ENCODE results near the gene MYDGF. TPM values are rescaled to one million over a fixed set of nuclear protein-coding genes. Genes with fewer than 3 reads are reported as not detected.
A peak's percentile ranks its signal among the peaks of the same experiment; 100 is the strongest.

MYDGF gene
- total RNA-seq, 3 donors from 2014 or later, result 50.2 to 85.9 (median 54.8) TPM

DNA sequence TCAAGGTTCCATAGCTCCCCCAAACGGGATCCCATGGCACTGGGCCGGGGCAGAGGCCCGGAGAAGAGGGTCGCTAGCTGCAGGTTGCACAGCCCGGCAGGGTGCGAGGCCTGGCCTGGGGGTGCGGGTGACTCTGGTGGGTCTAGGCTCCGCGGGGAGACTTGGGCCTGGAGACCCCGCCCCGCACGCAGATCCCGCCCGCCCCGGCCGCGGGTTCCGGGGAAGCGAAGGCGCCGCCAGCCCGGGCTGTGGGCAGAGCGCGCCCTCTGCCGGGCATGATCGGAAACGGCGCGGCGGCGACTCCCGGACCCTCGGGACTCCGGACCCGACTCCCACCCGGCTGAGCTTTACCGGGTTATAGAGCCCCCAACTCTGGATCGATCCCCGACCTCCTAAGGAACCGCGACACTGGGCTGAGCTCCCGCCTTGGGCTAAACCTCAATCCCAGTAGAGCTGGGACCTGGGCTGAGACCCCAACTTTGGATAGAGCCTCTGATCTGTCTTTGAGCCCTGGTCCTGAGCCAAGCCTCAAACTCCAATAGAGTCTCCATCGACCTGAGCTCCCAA lies 33.9 kb downstream of the MYDGF start:
- Histone ChIP-seq H3K9me3 (no peaks in the 10 kb centered on the region), H3K4me3 (no peak overlapping the region), H3K36me3 (ENCODE audit: low read depth) (no peaks in the 10 kb centered on the region), H3K4me1 (ENCODE audit: low read depth) (peaks cover 24% of the 10 kb centered on the region)
- intact Hi-C loops (cut with DNase I, micrococcal nuclease), result loop anchor here in 1 of 2 donors (5.0 kb wide), 1 partner anchor 69 kb away; no protein-coding TSS in a partner anchor
- DNase-seq (peak; percentile 68 to 76 (median 76)), ATAC-seq (peak; percentile 26)
- TF ChIP-seq, protein P1, sequence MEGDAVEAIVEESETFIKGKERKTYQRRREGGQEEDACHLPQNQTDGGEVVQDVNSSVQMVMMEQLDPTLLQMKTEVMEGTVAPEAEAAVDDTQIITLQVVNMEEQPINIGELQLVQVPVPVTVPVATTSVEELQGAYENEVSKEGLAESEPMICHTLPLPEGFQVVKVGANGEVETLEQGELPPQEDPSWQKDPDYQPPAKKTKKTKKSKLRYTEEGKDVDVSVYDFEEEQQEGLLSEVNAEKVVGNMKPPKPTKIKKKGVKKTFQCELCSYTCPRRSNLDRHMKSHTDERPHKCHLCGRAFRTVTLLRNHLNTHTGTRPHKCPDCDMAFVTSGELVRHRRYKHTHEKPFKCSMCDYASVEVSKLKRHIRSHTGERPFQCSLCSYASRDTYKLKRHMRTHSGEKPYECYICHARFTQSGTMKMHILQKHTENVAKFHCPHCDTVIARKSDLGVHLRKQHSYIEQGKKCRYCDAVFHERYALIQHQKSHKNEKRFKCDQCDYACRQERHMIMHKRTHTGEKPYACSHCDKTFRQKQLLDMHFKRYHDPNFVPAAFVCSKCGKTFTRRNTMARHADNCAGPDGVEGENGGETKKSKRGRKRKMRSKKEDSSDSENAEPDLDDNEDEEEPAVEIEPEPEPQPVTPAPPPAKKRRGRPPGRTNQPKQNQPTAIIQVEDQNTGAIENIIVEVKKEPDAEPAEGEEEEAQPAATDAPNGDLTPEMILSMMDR (IDR thresholded peaks at IDR 0.05), result peak; percentile 93

DNA sequence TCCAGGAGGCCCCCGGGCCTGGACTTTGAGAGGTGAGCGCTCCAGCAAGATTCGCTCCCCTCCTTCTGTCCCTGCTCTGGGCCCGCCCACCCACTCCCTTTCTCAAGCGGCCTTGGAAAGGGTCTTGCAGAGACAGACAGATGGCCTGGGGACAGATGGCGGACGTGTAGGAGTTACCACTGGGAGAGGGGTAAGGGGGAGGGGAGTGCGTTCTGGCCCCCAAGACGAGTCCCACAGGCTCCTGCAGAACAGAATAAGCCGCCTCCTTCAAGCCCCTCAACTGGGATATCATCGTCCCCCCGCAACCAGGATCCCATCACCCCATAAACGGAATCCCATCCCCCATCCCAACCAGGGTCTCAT lies 34.4 kb downstream of the MYDGF start:
- Histone ChIP-seq H3K9me3 (no peaks in the 10 kb centered on the region), H3K4me3 (no peak overlapping the region), H3K4me1 (ENCODE audit: low read depth) (peaks cover 24% of the 10 kb centered on the region), H3K36me3 (ENCODE audit: low read depth) (no peaks in the 10 kb centered on the region)
- TF ChIP-seq, protein P1 (IDR thresholded peaks at IDR 0.05), result no peak
- intact Hi-C loops (cut with DNase I, micrococcal nuclease), result loop anchor here in 1 of 2 donors (5.0 kb wide), 1 partner anchor 68 kb away; no protein-coding TSS in a partner anchor
- DNase-seq (no peak), ATAC-seq (no peak)

DNA sequence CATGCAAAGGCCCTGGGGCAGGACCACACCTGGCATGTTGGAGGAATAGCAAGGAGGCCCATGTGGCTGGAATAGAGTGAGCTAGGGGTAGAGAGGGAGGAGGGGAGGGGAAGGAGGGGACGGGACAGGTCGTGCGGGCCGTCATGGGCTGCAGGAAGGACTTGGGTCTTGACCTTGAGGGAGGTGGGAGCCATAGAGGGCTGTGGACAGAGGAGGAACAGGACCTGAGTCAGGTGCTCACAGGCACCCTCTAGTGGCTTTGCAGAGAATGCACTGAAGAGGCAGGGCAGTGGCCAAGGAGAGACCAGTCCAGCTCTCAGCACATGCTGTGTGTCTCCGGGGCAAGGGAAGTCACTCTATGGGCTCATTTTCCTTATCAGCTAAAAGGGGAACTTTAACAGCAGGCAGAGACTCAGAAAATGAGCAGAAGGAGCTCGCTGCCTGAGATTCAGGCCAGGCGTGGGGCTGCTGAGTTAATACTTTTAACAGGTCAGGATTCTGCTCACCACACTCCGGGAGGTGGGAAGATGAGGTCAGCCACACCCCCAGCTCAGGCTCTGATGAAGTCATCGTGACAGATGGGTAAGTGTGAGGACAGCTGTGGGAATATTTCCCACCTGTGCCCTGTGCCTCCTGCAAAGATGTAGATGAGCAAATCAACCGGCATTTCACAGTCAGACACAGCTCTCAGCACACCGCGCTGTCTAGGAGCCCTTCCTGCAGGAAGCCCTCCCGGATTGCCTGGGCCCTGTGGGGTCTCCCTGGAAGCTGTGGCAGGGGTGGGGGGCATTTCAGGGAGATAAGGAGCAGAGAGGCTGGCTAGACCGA lies 36.8 kb downstream of the MYDGF start:
- intact Hi-C loops (cut with DNase I, micrococcal nuclease), result no loop called here
- Histone ChIP-seq H3K9me3 (no peaks in the 10 kb centered on the region), H3K4me3 (no peak overlapping the region), H3K4me1 (ENCODE audit: low read depth) (peaks cover 9% of the 10 kb centered on the region), H3K36me3 (ENCODE audit: low read depth) (no peaks in the 10 kb centered on the region)
- TF ChIP-seq, protein P1 (IDR thresholded peaks at IDR 0.05), result peak; percentile 66
- DNase-seq (peak in 2 of 3 donors; percentile 59 to 60), ATAC-seq (peak; percentile 87)

DNA sequence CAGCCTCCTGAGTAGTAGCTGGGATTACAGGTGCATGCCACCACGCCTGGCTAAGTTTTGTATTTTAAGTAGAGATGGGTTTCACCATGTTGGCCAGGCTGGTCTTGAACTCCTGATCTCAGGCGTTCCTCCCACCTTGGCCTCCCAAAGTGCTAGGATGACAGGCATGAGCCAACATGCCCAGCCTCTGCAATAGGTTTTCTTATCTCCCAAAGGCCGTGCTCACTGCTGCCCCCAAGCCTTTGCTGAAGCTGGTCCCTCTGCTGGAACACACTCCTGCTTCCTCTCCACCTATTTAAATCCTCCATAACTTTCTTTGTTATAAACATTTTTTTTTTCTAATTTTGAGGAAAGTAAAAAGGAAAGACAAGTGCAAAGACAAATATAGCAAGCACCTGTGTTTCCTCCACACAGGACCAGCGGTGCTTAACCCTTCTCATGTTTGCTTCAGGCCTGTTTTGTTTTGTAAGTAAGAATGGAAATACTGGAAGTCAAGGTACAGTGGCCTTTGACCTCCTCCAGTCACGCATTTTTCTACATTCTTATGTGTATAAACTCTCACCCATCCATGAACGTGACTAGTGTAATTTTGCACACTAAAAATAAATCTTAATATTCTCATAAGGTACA lies 45.3 kb downstream of the MYDGF start:
- no peaks in the 10 kb centered on the region for H3K36me3 ChIP-seq (ENCODE audit: low read depth)
- no peaks in the 10 kb centered on the region for H3K4me1 ChIP-seq (ENCODE audit: low read depth)
- H3K4me3 ChIP-seq, result no peak overlapping the region
- TF ChIP-seq, protein P1 (IDR thresholded peaks at IDR 0.05), result no peak
- no peak for ATAC-seq
- intact Hi-C loops (cut with DNase I, micrococcal nuclease), result no loop called here
- no peak for DNase-seq
- H3K9me3 ChIP-seq, result no peaks in the 10 kb centered on the region

DNA sequence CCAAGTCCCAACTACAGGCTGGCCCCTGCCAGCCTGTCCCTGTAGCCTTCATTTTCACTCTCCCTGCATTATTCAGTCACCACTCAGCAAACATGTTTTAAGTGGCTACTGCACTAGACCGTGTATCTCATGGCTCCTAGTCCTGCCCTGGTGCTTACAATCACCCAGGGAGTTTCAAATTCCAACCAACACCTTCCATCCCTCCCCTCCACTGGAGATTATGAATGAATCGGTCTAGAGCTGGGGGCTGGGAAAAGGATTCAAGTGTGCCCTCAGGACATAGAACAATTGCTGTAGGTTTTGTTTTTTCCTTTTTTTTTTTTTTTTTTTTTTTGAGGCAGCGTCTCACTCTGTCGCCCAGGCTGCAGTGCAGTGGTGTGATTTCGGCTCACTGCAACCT lies 45.8 kb downstream of the MYDGF start:
- Histone ChIP-seq H3K36me3 (ENCODE audit: low read depth) (no peaks in the 10 kb centered on the region), H3K9me3 (no peaks in the 10 kb centered on the region), H3K4me1 (ENCODE audit: low read depth) (no peaks in the 10 kb centered on the region), H3K4me3 (no peak overlapping the region)
- intact Hi-C loops (cut with DNase I, micrococcal nuclease), result no loop called here
- TF ChIP-seq, protein P1 (IDR thresholded peaks at IDR 0.05), result no peak
- ATAC-seq, result no peak
- DNase-seq, result no peak
